HG03066 (cell line): ENCODE measurements around the gene C2orf49.

Experiments used
- ATAC-seq: cut with Tn5 transposase; IDR thresholded peaks from one replicate; pipeline ENCODE4 v1.9.1; 2021; ENCODE audit warnings: low read depth; ENCODE audit not compliant: unreplicated experiment

Gene C2orf49

GRCh38 chr2:105380432-105381100, 43.2 kb downstream of the C2orf49 start:
- ATAC-seq, result no peak

DNA sequence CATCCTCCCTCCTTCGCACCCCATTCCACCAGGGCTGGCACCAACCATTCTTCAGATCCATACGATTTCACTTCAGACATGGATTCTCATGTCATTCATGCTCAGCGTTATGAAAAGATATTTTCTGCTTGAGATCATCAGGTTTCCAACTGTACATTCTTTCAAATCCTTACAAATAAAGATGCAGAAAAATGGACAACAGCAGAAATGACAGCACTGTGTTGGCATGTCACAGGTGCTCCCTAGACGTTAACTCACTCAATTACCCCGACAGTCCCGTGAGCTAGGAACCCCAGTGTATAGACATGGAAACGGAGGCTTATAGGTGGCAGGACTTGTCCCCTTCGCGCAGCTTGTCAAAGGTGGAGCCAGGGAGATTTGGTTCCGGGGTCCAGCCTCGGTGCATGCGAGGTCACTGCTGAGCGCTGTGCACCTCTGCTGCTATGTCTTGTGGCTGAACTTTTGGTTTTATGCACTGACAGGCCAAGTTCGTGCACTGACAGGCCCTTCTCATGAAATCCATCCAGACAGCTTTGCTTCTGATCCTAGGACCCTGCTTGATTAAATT, 43.8 kb downstream of the C2orf49 start:
- ATAC-seq, result no peak

GRCh38 chr2:105382177-105382576, 44.8 kb downstream of the C2orf49 start:
- no peak for ATAC-seq

DNA sequence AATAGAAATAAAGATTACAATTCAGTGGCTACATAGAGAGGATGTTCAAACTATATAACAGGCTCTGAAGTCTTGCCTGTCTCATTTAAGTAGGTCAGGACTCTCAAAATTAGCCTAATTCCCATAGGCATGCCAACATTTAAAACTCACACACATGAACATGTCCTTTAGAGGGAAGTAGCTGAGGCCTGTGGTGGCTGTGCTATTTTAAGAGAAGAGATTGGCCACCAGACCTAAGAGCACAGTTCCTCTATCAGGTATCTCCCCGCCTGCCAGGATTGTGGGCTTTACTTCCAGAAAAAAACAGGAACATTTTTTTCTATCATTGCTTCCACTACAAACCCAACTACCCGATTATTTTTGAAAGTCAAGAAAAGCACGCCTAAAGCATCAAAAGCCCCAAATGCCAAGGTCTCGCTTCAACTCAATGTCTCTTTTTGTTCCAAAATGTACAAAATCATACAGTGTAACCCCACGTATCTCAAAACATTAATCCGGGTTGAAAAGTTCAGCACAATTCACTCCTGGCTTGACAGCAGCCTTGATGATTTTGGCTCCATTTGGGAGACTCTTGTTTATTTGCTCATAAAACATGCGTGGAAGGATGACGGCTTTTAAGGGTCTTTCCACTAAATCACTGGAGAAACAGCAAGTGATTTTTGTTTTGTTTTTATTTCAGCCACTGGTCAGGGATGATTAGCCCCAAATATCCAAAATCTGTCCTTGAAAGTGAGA, 46.3 kb downstream of the C2orf49 start:
- no peak for ATAC-seq

GRCh38 chr2:105384216-105384615, 46.9 kb downstream of the C2orf49 start:
- ATAC-seq, result no peak

GRCh38 chr2:105384861-105385260, 47.5 kb downstream of the C2orf49 start:
- no peak for ATAC-seq

DNA sequence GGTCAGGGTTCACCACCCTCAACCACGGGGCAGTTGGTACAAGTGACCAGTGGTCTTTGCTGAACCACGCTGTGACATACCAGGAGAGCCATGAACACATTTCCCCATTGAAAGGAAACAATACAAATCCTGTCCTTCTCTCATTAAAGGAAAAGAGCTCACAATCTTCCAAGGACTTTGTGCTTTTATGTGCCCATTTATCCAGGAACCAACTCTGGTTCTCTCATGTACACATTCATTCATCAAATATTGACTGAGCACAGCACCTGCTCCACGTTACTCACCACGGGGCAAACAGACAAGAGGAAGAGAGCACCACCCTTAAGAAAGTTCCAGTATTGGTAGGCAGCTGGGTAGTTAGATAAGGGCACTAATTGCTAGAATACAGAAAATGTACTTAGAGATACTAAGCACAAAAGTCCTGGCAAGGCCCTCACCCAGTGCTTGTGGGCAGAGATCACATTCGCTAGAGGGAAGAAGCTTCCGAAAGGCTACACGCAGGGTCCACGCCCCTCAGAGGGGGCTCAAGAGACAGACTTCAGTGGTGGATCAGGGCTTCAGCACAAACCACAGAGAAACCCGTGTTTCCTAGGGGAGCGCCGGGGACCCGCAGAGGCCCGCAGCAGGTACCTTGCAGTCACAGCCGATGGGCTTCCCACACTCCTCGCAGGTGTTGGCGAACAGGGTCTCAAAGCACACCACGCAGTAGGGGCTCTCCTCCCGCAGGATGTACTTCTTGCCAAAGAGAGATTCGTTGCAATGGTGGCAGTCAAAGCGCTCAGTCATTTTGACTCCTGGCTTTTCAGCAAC, 48.6 kb downstream of the C2orf49 start:
- ATAC-seq, result no peak

GRCh38 chr2:105387225-105387624, 49.9 kb downstream of the C2orf49 start:
- no peak for ATAC-seq

DNA sequence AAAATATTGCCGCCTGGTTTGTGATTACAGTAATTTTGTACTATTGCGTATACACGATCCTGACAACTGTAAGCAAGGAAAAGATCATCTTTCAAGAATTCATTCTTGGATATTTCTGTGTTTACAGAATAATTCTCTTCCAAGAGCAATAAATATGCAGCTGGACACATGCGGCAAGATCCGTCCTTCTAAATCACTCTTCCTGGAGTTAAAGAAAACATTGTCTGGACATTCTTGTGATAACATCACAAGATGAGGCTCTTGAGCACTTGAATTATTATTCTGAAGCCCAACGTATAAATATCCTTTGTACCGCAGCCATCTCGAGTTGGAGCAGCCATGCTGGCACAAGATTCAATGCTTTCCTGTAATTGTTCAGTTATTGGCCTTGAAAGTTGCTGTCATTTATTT, 51.6 kb downstream of the C2orf49 start:
- ATAC-seq, result no peak

GRCh38 chr2:105390454-105390853, 53.1 kb downstream of the C2orf49 start:
- ATAC-seq, result no peak

- no peak for ATAC-seq
These were observed 53.8 kb downstream of the C2orf49 start for GRCh38 chr2:105391058-105391627.

GRCh38 chr2:105391763-105392662, 54.7 kb downstream of the C2orf49 start:
- no peak for ATAC-seq

DNA sequence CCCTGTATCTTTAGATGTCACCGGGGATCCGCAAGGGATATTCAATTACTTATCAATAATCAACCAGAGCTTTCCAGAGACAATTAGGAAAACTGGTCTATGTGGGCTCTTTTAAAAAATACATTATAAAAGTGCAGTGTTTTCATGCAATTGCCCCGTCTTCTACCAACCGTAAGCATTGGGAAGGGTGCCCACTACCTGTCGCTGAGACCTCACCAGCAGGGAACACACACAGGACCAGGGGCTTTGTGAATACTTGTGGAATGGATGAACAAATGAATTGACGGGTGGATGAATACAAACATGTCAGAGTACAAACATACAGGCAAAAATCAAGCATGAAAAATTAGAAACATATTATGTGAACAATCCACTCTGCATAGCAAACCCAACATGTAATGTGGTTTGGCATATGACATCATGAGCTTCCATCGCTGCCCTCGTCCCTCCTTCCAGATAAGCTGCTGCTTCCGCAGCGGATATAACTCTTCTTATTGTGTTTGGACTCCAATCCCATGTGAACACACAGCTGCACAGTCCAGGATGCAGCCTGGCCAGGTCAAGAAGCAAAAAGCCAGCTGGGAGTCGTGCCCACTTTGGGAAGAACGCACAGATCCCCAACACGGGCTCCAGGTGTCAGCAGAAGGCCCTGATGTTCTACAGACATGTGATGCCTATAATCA, 56.2 kb downstream of the C2orf49 start:
- ATAC-seq, result no peak

DNA sequence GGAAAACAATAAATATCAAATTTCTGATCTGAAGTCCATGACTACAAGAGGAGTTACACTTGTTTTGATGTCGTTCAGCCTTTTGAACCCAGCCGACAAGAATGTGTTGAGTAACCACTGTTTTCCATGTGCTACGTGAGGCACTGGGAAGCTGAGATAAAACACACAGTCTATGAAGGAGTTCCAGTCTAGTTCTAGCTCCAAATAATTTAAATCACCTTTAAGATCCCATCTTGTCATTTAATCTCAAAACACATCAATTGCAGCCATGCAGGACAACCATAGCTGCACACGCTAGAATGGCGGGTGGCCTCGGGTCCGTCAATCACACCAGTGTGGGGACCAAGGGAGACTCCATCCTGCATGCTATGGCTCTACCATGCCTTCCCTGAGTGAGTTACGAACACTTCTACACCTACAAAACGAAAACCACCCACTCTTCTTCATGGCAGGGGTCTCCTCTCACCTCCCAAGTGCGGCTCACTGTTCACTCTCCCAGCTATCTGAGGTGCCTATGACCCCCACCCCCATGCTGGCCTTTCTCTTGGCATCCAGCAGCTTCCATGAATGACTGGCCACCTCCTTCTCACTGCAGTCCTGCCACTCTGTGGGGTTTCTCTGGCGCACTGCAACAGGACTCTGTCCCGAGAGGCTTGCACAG, 57.7 kb downstream of the C2orf49 start:
- no peak for ATAC-seq

- ATAC-seq, result no peak
These were observed 58.4 kb downstream of the C2orf49 start for GRCh38 chr2:105395691-105396090.

DNA sequence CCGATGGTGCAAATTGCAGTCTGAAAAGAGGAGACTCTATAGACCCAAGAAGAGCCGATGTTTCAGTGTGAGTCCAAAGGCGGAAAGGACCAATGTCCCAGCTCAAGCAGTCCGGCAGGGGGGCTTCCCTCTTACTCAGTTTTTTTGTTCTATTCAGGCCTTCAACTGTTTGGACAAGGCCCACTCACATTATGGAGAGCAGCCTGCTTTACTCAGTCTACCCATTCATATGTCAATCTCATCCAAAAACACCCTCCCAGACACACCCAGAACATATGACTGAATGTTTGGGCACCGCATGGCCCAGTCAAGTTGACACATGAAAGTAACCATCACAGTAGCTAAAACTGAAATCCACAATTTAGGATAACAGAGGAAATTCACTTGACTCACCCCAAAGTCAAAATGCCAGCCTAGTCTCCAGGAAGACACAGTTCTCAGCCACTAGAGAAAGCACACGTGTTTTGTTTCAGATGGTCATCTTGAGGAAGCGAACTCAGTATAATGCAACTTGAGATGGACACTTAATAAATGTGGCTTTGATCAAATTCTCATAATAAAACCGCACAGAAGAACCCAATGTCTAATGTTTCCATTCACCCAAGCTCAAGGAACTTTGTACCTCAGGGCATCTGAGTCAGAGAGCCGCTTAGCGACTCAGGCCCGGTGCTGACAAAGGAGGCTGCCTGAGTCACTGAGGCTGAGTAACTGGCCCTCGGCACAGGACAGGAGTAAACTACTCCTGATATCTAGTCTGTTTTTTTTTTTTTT, 59.1 kb downstream of the C2orf49 start:
- ATAC-seq, result no peak

GRCh38 chr2:105397025-105397722, 59.8 kb downstream of the C2orf49 start:
- no peak for ATAC-seq
